ENCODE measurements around the gene SDS. TPM values are rescaled to one million over a fixed set of nuclear protein-coding genes. Genes with fewer than 3 reads are reported as not detected.

Gene SDS
- total RNA-seq, 4 donors from 2014 or later = 0.63 TPM; not detected in 3

GRCh38 chr12:113392520-113392919 lies 11.2 kb downstream of the SDS start:
- DNase-seq (ENCODE audit: low spot score in 2 of 2) = no peak
- 79 to 89% methylated on average over 7 of the region's 7 CpGs for WGBS, 2 donors
- no peak overlapping the region for H3K4me3 ChIP-seq (ENCODE audit: low read depth, poor library complexity, severe bottlenecking)
- TF ChIP-seq, protein P1, sequence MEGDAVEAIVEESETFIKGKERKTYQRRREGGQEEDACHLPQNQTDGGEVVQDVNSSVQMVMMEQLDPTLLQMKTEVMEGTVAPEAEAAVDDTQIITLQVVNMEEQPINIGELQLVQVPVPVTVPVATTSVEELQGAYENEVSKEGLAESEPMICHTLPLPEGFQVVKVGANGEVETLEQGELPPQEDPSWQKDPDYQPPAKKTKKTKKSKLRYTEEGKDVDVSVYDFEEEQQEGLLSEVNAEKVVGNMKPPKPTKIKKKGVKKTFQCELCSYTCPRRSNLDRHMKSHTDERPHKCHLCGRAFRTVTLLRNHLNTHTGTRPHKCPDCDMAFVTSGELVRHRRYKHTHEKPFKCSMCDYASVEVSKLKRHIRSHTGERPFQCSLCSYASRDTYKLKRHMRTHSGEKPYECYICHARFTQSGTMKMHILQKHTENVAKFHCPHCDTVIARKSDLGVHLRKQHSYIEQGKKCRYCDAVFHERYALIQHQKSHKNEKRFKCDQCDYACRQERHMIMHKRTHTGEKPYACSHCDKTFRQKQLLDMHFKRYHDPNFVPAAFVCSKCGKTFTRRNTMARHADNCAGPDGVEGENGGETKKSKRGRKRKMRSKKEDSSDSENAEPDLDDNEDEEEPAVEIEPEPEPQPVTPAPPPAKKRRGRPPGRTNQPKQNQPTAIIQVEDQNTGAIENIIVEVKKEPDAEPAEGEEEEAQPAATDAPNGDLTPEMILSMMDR (IDR thresholded peaks at IDR 0.05) = no peak
- no peak for TF ChIP-seq POLR2A (IDR thresholded peaks at IDR 0.05)
- intact Hi-C loops (cut with DNase I; ENCODE audit: low total_unique reads) = no loop called here

DNA sequence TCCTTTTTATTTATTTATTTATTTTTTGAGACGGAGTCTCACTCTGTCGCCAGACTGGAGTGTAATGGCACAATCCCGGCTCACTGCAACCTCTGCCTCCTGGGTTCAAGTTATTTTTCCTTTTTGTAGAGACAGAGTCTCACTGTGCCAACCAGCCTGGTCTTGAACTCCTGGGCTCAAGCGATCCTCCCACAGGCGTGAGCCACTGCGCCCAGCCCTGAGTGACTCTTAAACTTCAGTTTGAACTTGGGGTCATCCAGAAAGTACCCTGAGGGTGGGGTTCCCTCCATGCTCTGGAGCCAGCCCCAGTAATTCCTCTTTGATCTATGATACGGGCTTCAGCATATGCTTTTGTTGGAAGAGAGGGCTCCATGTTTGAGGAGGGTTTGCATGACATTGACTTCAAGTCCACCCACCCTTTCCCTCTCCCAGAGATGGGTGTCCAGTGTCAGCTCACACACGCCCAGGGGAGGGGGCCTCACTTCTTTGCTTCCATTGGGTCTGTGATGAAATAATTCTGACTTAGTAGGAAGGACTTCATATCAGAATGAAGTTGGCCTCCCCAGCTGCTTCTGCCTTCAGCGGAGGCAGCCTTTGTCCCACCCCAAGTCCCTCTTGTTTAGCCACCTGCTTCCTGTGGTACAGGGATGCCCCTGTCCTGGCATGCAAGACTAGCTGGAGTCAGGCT lies 11.9 kb downstream of the SDS start:
- H3K4me3 ChIP-seq (ENCODE audit: low read depth, poor library complexity, severe bottlenecking) = no peak overlapping the region
- no peak for TF ChIP-seq POLR2A (IDR thresholded peaks at IDR 0.05)
- TF ChIP-seq, protein P1 (IDR thresholded peaks at IDR 0.05) = no peak
- intact Hi-C loops (cut with DNase I; ENCODE audit: low total_unique reads) = no loop called here
- 88 to 93% methylated on average over 9 of the region's 9 CpGs for WGBS, 2 donors
- no peak for DNase-seq (ENCODE audit: low spot score in 2 of 2)

DNA sequence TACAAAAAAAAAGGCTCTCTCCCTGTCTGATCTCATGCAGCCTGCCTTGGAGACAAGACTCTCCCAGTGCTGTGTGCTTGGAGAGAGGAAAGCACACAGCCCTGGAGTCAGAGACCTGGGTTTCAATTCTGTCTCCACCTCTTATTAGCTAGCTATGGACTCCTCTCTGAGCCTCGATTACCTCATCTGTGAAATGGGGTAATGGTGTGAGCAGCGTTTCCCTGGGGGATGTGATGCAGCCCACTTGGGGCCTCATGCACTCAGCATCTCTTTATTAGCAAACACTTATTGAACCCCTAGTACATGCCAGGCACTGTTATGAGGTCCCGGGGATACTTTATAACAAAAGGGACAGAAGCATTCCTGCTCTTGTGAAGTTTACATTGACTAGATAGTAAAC lies 12.5 kb downstream of the SDS start:
- no peak overlapping the region for H3K4me3 ChIP-seq (ENCODE audit: low read depth, poor library complexity, severe bottlenecking)
- WGBS, 2 donors = 94 to 95% methylated on average over 3 of the region's 3 CpGs
- TF ChIP-seq, protein P1 (IDR thresholded peaks at IDR 0.05) = no peak
- TF ChIP-seq POLR2A (IDR thresholded peaks at IDR 0.05) = no peak
- intact Hi-C loops (cut with DNase I; ENCODE audit: low total_unique reads) = no loop called here
- DNase-seq (ENCODE audit: low spot score in 2 of 2) = no peak

GRCh38 chr12:113390064-113391043 lies 13.3 kb downstream of the SDS start:
- intact Hi-C loops (cut with DNase I; ENCODE audit: low total_unique reads) = no loop called here
- WGBS, 2 donors = 82 to 93% methylated on average over 6 of the region's 6 CpGs
- no peak overlapping the region for H3K4me3 ChIP-seq (ENCODE audit: low read depth, poor library complexity, severe bottlenecking)
- TF ChIP-seq POLR2A (IDR thresholded peaks at IDR 0.05) = no peak
- TF ChIP-seq, protein P1 (IDR thresholded peaks at IDR 0.05) = no peak
- no peak for DNase-seq (ENCODE audit: low spot score in 2 of 2)

DNA sequence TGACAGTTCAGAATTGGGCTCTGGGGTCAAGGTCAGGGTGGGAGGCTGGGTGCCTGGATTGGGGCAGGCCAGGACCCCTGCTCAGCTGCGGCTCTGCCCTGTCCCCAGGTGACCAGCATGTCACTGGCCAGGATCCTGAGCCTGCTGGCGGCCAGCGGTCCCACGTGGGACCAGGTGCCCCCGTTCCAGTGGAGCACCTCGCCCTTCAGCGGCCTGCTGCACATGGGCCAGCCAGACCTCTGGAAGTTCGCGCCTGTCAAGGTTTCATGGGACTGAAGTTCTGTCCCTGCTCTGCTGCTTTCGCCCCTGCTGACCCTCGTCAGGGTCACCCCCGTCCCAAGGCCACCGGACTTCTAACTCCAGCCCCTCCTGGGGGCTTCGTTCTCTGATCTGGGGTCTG lies 15.3 kb downstream of the SDS start:
- no peak for DNase-seq (ENCODE audit: low spot score in 2 of 2)
- no peak for TF ChIP-seq POLR2A (IDR thresholded peaks at IDR 0.05)
- TF ChIP-seq, protein P1 (IDR thresholded peaks at IDR 0.05) = no peak
- no peak overlapping the region for H3K4me3 ChIP-seq (ENCODE audit: low read depth, poor library complexity, severe bottlenecking)
- intact Hi-C loops (cut with DNase I; ENCODE audit: low total_unique reads) = no loop called here
- 94 to 100% methylated on average over 9 to 10 of the region's 14 CpGs for WGBS, 2 donors
